GM21619 (cell line): ENCODE results near the gene CPN2.

ENCODE experiments used
- ATAC-seq: cut with Tn5 transposase; IDR thresholded peaks from one replicate; pipeline ENCODE4 v1.9.1; 2021; ENCODE audit not compliant: unreplicated experiment

Gene CPN2

GRCh38 chr3:194382196-194382891 is 31.2 kb upstream of the CPN2 start:
- no peak for ATAC-seq

GRCh38 chr3:194381460-194381875 is 30.3 kb upstream of the CPN2 start:
- no peak for ATAC-seq

DNA sequence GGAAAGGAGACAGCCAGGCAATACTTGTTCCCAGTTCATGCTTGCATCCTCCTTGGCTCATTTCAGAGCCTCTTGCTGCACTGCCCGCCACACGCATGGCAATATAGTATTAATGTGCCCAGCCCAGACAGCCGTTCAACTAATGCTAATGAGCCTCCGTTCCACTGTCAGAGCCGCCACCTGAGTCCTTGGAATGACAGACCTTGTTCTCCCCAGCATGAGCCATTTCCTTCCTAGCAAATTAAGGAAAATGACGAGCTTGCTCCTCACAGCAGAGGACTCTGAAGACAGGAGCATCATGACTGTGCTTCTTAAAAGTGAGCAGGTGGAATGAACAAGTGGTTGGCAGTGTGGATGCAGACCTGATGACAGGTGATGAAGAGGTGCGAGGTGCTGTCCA is 29.2 kb upstream of the CPN2 start:
- ATAC-seq = no peak

- no peak for ATAC-seq
These were observed 28.5 kb upstream of the CPN2 start for GRCh38 chr3:194379651-194380050.

DNA sequence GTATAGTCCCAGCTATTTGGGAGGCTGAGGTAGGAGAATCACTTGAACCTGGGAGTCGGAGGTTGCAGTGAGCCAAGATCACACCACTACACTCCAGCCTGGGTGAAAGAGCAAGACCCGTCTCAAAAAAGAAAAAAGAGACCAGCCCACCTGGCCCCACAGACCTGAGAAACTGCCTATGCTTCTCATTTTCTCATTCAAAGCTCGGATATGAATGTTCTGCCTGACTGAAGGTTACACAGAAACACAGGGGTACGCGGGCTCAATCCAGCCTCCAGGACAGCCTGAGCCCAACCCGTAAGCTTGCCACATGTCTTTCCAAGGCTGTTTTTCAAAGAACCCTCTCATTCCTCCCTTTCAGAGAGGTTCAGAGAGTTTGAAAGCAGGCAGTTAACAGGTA is 28.1 kb upstream of the CPN2 start:
- ATAC-seq = no peak

GRCh38 chr3:194377708-194378107 is 26.6 kb upstream of the CPN2 start:
- no peak for ATAC-seq

DNA sequence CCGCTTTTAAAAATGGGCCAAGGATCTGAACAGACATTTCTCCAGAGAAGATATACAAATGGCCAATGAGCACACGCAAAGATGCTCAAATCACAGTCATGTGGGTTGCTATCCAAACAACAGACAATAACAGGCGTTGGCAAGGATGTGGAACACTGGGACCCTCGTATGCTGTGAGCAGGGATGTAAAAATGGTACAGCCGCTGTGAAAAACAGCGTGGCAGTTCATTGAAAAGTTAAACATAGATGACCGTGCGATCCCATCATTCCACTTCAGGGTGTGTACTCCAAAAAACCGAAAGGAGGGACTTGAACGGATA is 25.1 kb upstream of the CPN2 start:
- no peak for ATAC-seq

DNA sequence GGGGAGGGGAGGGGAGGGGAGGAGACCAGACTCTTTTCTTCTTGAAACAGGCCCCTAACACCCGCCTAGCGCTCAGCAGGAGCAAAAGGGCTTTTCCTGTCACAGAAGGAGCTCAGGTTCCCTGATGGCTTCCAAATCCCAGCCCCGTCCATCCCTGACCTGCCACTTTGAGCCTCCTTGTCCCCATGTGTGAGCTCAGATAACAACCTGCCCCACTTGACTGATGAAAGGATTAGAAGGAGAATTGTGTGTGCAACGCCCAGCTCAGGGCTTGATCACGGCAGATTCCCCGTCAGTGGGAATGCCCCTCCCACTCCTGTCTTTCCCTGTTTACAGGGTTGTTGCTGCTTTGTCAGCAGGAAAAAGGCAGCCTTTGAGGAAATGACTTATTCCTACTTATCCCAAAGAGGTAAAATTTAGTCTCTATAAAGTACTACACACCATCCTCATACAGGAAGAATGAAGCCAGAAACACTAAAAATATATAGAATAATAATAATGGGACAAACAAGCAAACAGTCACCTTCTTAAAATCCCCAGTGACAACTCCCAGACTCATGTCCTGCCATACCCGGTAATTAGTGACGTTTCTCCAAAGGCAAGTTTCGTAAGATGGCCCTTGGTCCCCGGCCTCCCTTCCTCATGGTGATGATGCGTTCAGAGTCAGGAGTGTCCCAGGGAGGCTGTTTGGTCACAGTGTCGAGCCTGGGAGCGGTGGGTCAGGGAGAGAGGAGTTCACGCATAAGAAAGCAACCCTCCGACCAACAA is 24.5 kb upstream of the CPN2 start:
- no peak for ATAC-seq

DNA sequence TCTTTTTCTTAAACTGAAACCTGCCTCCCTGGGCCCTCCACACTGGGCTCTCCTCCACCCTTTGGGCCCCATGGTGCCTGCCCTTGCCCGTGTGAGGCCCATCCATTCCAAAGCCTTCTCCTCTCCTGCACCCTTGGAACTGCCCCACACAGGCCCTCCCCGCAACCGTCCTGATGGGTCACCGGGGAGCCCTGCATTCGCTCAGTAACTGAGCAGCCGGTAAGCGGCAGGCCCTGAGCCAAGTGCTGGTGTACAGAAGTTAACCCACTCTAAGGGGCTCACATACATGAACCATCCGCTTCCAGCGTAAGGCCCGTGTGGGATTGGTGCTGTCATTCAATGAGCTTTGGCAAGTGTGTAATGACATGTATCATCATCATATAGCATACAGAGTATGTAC is 23.8 kb upstream of the CPN2 start:
- no peak for ATAC-seq

GRCh38 chr3:194373899-194374298 is 22.8 kb upstream of the CPN2 start:
- ATAC-seq = no peak

- ATAC-seq = no peak
These were observed 21.9 kb upstream of the CPN2 start for GRCh38 chr3:194373028-194373427.

- ATAC-seq = no peak
These were observed 19.6 kb upstream of the CPN2 start for GRCh38 chr3:194370753-194371152.

GRCh38 chr3:194369522-194370279 is 18.6 kb upstream of the CPN2 start, which contains the start of gene LRRC15:
Gene LRRC15 (minus strand): TSS chr3:194369743. CDS start chr3:194361043, 8,700 bp downstream.
- ATAC-seq = no peak

GRCh38 chr3:194368918-194369317 is 17.8 kb upstream of the CPN2 start:
- ATAC-seq = no peak

- no peak for ATAC-seq
These were observed 17.1 kb upstream of the CPN2 start for GRCh38 chr3:194367992-194368841.

DNA sequence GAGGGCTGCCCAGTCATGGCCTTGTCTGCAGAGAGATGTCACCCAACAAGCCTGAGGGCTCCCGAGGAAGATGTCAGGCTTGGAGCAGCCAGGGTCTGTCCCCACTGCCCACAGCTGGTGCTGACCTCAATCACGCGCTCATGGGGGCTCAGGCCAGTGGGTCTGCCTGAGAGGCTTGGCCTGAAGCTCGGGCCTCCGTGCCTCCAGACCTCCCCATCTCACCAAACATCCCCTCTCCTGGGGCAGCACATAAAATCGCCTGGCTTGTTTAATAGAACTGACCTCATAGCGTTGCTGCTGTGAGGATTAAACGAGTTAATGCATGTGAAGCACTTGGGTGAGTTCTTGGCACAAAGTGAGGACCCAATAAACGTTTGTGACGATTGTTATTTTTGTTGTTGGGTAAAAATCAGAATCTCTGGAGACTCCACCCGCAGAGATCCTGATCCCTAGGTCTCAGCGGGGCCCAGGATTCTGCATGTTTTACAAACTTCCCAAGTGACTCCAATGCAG is 14.9 kb upstream of the CPN2 start:
- no peak for ATAC-seq

- ATAC-seq = no peak
These were observed 14.4 kb upstream of the CPN2 start for GRCh38 chr3:194365526-194365925.

GRCh38 chr3:194364652-194365434 is 13.7 kb upstream of the CPN2 start:
- no peak for ATAC-seq

GRCh38 chr3:194364314-194364651 is 13.2 kb upstream of the CPN2 start:
- ATAC-seq = no peak

DNA sequence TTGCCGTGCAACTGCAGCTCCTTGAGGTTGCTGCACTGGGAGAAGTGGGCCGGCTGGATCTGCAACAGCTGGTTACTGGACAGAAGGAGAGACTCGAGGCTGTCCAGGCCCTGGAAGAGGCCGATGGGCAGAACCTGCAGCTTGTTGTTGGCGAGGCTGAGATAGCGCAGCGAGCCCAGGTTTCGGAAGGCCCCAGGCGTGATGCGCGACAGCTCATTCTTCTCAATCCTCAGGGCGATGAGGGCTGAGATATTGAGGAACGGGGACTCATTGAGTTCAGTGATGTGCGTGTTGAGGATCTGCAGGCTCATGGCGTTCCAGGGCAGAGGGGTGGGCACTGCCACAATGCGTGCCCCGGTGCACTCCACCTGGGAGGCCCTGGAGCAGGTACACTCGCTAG is 9.4 kb upstream of the CPN2 start:
- no peak for ATAC-seq
